ENCODE measurements around the gene C16orf96.

The C16orf96 gene

GRCh38 chr16:4574919-4575705 is 19.0 kb downstream of the C16orf96 start:
- H3K4me3 ChIP-seq (ENCODE audit: low read depth, low read length): no peak overlapping the region
- TF ChIP-seq CTCF (IDR thresholded peaks at IDR 0.05; ENCODE audit: control insufficient read depth, extremely low read depth, insufficient read depth): 0 out of 2 replicates have a peak, but pooled peaks have one; percentile 18
- DNase-seq (ENCODE audit: low read depth): peak; percentile 83

- no peak for DNase-seq (ENCODE audit: low read depth)
Observed at GRCh38 chr16:4576008-4576407, 19.9 kb downstream of the C16orf96 start.

GRCh38 chr16:4578961-4579530 is 22.9 kb downstream of the C16orf96 start:
- H3K4me3 ChIP-seq (ENCODE audit: low read depth, low read length): no peak overlapping the region
- no peak for DNase-seq (ENCODE audit: low read depth)
- TF ChIP-seq CTCF (IDR thresholded peaks at IDR 0.05; ENCODE audit: control insufficient read depth, extremely low read depth, insufficient read depth): no peak

More at GRCh38 chr16:4576008-4576407, 19.9 kb downstream of the C16orf96 start:
- no peak overlapping the region for H3K4me3 ChIP-seq (ENCODE audit: low read depth, low read length)
- no peak for TF ChIP-seq CTCF (IDR thresholded peaks at IDR 0.05; ENCODE audit: control insufficient read depth, extremely low read depth, insufficient read depth)

- no peak for DNase-seq (ENCODE audit: low read depth)
- TF ChIP-seq CTCF (IDR thresholded peaks at IDR 0.05; ENCODE audit: control insufficient read depth, extremely low read depth, insufficient read depth): no peak
- no peak overlapping the region for H3K4me3 ChIP-seq (ENCODE audit: low read depth, low read length)
Observed at GRCh38 chr16:4580250-4580649, 24.1 kb downstream of the C16orf96 start.

GRCh38 chr16:4583906-4584305 is 27.8 kb downstream of the C16orf96 start:
- TF ChIP-seq CTCF (IDR thresholded peaks at IDR 0.05; ENCODE audit: control insufficient read depth, extremely low read depth, insufficient read depth): no peak
- no peak for DNase-seq (ENCODE audit: low read depth)
- no peak overlapping the region for H3K4me3 ChIP-seq (ENCODE audit: low read depth, low read length)

GRCh38 chr16:4586291-4586690 is 30.2 kb downstream of the C16orf96 start:
- DNase-seq (ENCODE audit: low read depth): no peak
- TF ChIP-seq CTCF (IDR thresholded peaks at IDR 0.05; ENCODE audit: control insufficient read depth, extremely low read depth, insufficient read depth): no peak

More at GRCh38 chr16:4586291-4586690, 30.2 kb downstream of the C16orf96 start:
- no peak overlapping the region for H3K4me3 ChIP-seq (ENCODE audit: low read depth, low read length)
